Natural killer cell (primary cell): Measurements from ENCODE around the gene TMC1. TPM values are rescaled to one million over a fixed set of nuclear protein-coding genes. Genes with fewer than 3 reads are reported as not detected.

ENCODE experiments used
- ATAC-seq, 3 donors: fragments of 150-1000 bp in 2 of 3; fragments of 200-7000 bp in 1 of 3; cut with Tn5 transposase; 1 replicate in 1 of 3; 2 replicates in 2 of 3; pipeline ENCODE4 v1.10.0; 2021; ENCODE audit warnings: mild to moderate bottlenecking in 2 of 3, moderate library complexity in 2 of 3
- DNase-seq, 2 donors: peaks; one replicate each; pipeline versions ENCODE4 v3.0.0 to v3.0.0-alpha.2; 2013 to 2021; ENCODE audit warnings: mixed read lengths in 1 of 2
- H3K27ac ChIP-seq: one replicate; pipeline ENCODE4 v1.5.1; 2013; ENCODE audit warnings: mild to moderate bottlenecking, low read length
- H3K27me3 ChIP-seq: one replicate; pipeline ENCODE4 v1.6.1; 2013; ENCODE audit warnings: low read length; ENCODE audit not compliant: control insufficient read depth, insufficient read depth
- H3K36me3 ChIP-seq: one replicate; pipeline ENCODE4 v1.6.1; 2013; ENCODE audit warnings: low read length; ENCODE audit not compliant: control insufficient read depth, insufficient read depth
- H3K4me1 ChIP-seq: one replicate; pipeline ENCODE4 v1.6.1; 2013; ENCODE audit warnings: low read length; ENCODE audit not compliant: control insufficient read depth, insufficient read depth
- H3K4me3 ChIP-seq: one replicate; pipeline ENCODE4 v1.5.1; 2013; ENCODE audit warnings: low read length
- H3K9me3 ChIP-seq: one replicate; pipeline ENCODE4 v1.6.1; 2013; ENCODE audit warnings: low read length; ENCODE audit not compliant: control insufficient read depth, insufficient read depth
- H3K27ac Mint-ChIP-seq, 2 donors: one replicate each; pipeline ENCODE4 v1.8.0; 2022; ENCODE audit warnings: mild to moderate bottlenecking in 2 of 2, mixed read lengths in 2 of 2, moderate library complexity in 1 of 2
- H3K27me3 Mint-ChIP-seq, 2 donors: one replicate each; pipeline ENCODE4 v1.8.0; 2022; ENCODE audit warnings: low read depth in 2 of 2, mixed read lengths in 2 of 2
- H3K36me3 Mint-ChIP-seq: one replicate; pipeline ENCODE4 v1.8.0; 2022; ENCODE audit warnings: mixed read lengths
- H3K4me1 Mint-ChIP-seq, 2 donors: one replicate each; pipeline ENCODE4 v1.8.0; 2022; ENCODE audit warnings: mixed read lengths in 2 of 2
- H3K4me3 Mint-ChIP-seq: one replicate; pipeline ENCODE4 v1.8.0; 2022; ENCODE audit warnings: mild to moderate bottlenecking, moderate library complexity, mixed read lengths
- H3K9me3 Mint-ChIP-seq, 2 donors: one replicate each; pipeline ENCODE4 v1.8.0; 2022; ENCODE audit warnings: mixed read lengths in 2 of 2
- WGBS: methylation state at CpG from one replicate; pipeline ENCODE4 v1.1.7; 2013; ENCODE audit warnings: missing lambda C conversion rate; ENCODE audit not compliant: insufficient coverage; 5-methylcytosine and 5-hydroxymethylcytosine counted together
- intact Hi-C: fragments of 100-400 bp; cut with micrococcal nuclease; formaldehyde crosslinking; loops from one replicate; pipeline ENCODE4 v1.14.2; 2022
- total RNA-seq, 4 donors: library from RNA; stranded (reverse); fragments of 120-200 nt in 1 of 4; gene quantifications; one replicate each; pipeline versions ENCODE4 v1.2.3 to v1.2.4, GENCODE V29; 2013 to 2022
- TF ChIP-seq, protein P1 (sequence below): fragments of 200-600 bp; IDR thresholded peaks from one replicate; pipeline ENCODE4 v1.8.0; 2022; ENCODE audit warnings: antibody characterized with exemption

The TMC1 gene
- total RNA-seq, 3 donors from 2014 or later (not counting 1 experiment from before 2014, with no cell fraction given): not detected

DNA sequence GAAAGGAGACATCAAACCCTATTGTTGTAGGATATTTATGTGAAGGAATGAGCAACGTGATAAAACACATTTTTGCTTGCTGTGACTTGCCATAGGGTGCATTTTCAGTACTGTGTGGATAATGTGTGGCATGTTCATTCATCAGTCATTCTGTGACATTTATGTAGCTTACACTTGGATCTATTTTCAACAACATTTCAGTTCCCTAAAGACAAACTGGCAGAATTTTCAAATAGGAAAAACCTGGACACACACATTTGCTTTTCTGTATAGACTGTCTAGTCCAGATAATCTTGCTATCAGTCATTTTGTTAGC lies 127.7 kb downstream of the TMC1 start:
- Mint-ChIP-seq H3K27ac (no peak overlapping the region), H3K36me3 (no peaks in the 10 kb centered on the region), H3K4me3 (no peak overlapping the region), H3K4me1 (no peaks in the 10 kb centered on the region), H3K27me3 (no peaks in the 10 kb centered on the region), H3K9me3 (no peaks in the 10 kb centered on the region)
- Histone ChIP-seq H3K27ac (no peak overlapping the region), H3K4me1 (no peaks in the 10 kb centered on the region), H3K4me3 (no peak overlapping the region), H3K36me3 (no peaks in the 10 kb centered on the region), H3K27me3 (no peaks in the 10 kb centered on the region), H3K9me3 (no peaks in the 10 kb centered on the region)
- 0% methylated on average over 1 of the region's 1 CpG for WGBS
- no peak for ATAC-seq
- no peak for DNase-seq
- intact Hi-C loops: no loop called here
- TF ChIP-seq, protein P1, sequence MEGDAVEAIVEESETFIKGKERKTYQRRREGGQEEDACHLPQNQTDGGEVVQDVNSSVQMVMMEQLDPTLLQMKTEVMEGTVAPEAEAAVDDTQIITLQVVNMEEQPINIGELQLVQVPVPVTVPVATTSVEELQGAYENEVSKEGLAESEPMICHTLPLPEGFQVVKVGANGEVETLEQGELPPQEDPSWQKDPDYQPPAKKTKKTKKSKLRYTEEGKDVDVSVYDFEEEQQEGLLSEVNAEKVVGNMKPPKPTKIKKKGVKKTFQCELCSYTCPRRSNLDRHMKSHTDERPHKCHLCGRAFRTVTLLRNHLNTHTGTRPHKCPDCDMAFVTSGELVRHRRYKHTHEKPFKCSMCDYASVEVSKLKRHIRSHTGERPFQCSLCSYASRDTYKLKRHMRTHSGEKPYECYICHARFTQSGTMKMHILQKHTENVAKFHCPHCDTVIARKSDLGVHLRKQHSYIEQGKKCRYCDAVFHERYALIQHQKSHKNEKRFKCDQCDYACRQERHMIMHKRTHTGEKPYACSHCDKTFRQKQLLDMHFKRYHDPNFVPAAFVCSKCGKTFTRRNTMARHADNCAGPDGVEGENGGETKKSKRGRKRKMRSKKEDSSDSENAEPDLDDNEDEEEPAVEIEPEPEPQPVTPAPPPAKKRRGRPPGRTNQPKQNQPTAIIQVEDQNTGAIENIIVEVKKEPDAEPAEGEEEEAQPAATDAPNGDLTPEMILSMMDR: no peak

DNA sequence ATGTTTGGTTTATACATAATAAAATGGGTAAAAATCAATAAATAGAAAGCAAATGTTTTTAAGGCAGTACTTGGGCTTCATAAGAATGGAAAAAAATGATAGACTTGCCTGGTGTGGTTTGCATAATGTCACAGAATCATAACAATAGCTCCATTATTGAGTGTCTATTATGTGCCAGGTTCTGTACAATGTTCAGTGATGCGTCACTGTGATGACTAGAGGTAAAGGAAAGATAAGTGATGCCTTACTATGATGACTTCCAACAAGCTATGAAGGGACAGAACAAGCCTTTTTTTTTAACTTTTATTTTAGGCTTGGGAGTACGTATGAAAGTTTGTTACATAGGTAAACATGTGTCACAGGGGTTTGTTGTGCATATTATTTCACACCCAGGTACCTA lies 128.8 kb downstream of the TMC1 start:
- no peaks in the 10 kb centered on the region for H3K4me1 ChIP-seq
- H3K4me3 Mint-ChIP-seq: no peak overlapping the region
- no peaks in the 10 kb centered on the region for H3K27me3 ChIP-seq
- ATAC-seq (no peak), DNase-seq (no peak)
- H3K9me3 ChIP-seq: no peaks in the 10 kb centered on the region
- H3K27ac Mint-ChIP-seq: no peak overlapping the region
- H3K9me3 Mint-ChIP-seq: no peaks in the 10 kb centered on the region
- TF ChIP-seq, protein P1: no peak
- intact Hi-C loops: no loop called here
- WGBS: 100% methylated on average over 1 of the region's 2 CpGs
- no peak overlapping the region for H3K4me3 ChIP-seq
- no peaks in the 10 kb centered on the region for H3K36me3 Mint-ChIP-seq
- H3K27ac ChIP-seq: no peak overlapping the region
- H3K36me3 ChIP-seq: no peaks in the 10 kb centered on the region
- H3K27me3 Mint-ChIP-seq: no peaks in the 10 kb centered on the region
- H3K4me1 Mint-ChIP-seq: no peaks in the 10 kb centered on the region

DNA sequence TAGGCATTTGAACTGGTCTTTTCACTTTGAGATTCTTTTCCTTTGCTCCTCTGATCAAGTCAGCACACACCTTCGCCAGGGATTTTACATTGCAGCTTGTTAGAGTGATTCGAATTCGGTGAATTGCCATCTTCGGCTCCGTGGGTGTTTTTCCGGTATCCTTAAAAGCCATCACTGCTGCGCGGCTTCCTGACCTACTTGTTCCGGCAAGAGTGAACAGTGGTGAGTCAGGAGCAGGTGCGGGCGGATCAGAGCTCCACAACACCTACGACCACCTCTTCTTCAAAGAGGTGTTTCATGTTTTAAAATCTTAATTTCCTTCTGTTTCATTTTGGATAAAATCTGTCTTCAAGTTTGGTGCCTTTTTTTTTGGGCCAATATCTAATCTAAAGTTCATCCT lies 134.6 kb downstream of the TMC1 start:
- Mint-ChIP-seq H3K27ac (no peak overlapping the region), H3K36me3 (no peaks in the 10 kb centered on the region), H3K4me3 (no peak overlapping the region), H3K4me1 (no peaks in the 10 kb centered on the region), H3K9me3 (no peaks in the 10 kb centered on the region), H3K27me3 (no peaks in the 10 kb centered on the region)
- no peaks in the 10 kb centered on the region for H3K4me1 ChIP-seq
- WGBS: 91% methylated on average over 12 of the region's 12 CpGs
- no peaks in the 10 kb centered on the region for H3K27me3 ChIP-seq
- H3K4me3 ChIP-seq: no peak overlapping the region
- no peak for ATAC-seq
- H3K9me3 ChIP-seq: no peaks in the 10 kb centered on the region
- TF ChIP-seq, protein P1: no peak
- no peak for DNase-seq
- H3K36me3 ChIP-seq: no peaks in the 10 kb centered on the region
- intact Hi-C loops: no loop called here
- no peak overlapping the region for H3K27ac ChIP-seq

DNA sequence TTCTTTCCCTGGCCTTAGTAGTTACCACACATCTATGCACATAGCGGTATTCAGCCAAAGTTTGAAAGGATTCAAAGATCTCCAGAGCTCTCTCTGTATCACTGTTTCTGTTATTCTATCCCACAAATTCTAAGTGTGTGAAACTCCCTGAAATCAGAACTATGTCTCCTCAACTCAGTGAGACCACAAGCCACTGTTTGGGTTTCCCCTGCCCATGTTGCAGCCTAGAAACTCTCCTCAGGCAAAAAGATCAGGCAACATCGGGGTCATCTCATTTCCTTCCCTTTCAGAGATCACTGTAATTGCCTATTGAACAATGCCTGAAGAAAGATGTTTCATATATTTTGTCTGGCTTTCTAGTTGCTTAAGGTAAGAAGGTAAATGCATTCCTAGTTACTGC lies 135.6 kb downstream of the TMC1 start:
- ATAC-seq: no peak
- intact Hi-C loops: no loop called here
- H3K9me3 Mint-ChIP-seq: no peaks in the 10 kb centered on the region
- no peak overlapping the region for H3K4me3 Mint-ChIP-seq
- Histone ChIP-seq H3K4me1 (no peaks in the 10 kb centered on the region), H3K27me3 (no peaks in the 10 kb centered on the region), H3K27ac (no peak overlapping the region), H3K36me3 (no peaks in the 10 kb centered on the region), H3K9me3 (no peaks in the 10 kb centered on the region), H3K4me3 (no peak overlapping the region)
- no peaks in the 10 kb centered on the region for H3K4me1 Mint-ChIP-seq
- no peaks in the 10 kb centered on the region for H3K27me3 Mint-ChIP-seq
- WGBS: 66% methylated on average over 2 of the region's 2 CpGs
- no peak overlapping the region for H3K27ac Mint-ChIP-seq
- TF ChIP-seq, protein P1: no peak
- no peaks in the 10 kb centered on the region for H3K36me3 Mint-ChIP-seq
- DNase-seq: no peak
